NCI-H1930 (cell line): ENCODE results near the gene SURF2.
A peak's percentile ranks its signal among the peaks of the same experiment; 100 is the strongest.
"Not testable (repeated sequence)": the region's sequence is repeated elsewhere in the genome, so short reads cannot be mapped to it uniquely, and the experiment has no call there.

Experiments
- DNase-seq, 2 experiments: peaks; one replicate each; lab custom pipeline; 2025; lab: John Stamatoyannopoulos, UW

The SURF2 gene

GRCh38 chr9:133356391-133357091 lies at the start of gene SURF2, which contains the start of gene SURF1:
Gene SURF2 (plus strand): TSS chr9:133356550. CDS start chr9:133356593, 43 bp downstream.
Gene SURF1 (minus strand): TSS chr9:133356487. CDS start chr9:133356453, 34 bp downstream.
- DNase-seq: peak; percentile 57 to 76

GRCh38 chr9:133307301-133307700 lies 49.0 kb upstream of the SURF2 start:
- DNase-seq: no peak

- DNase-seq: no peak
Observed at GRCh38 chr9:133309608-133310007, 46.7 kb upstream of the SURF2 start.

GRCh38 chr9:133315997-133316396 lies 40.4 kb upstream of the SURF2 start:
- no peak for DNase-seq

- not testable (repeated sequence) for DNase-seq
Observed at GRCh38 chr9:133317551-133317950, 38.8 kb upstream of the SURF2 start.

- DNase-seq: no peak
Observed at GRCh38 chr9:133320421-133320881, 35.9 kb upstream of the SURF2 start.

GRCh38 chr9:133321411-133321935 lies 34.9 kb upstream of the SURF2 start:
- no peak for DNase-seq

GRCh38 chr9:133322701-133323100 lies 33.6 kb upstream of the SURF2 start:
- no peak for DNase-seq

- no peak for DNase-seq
Observed at GRCh38 chr9:133323211-133323610, 33.1 kb upstream of the SURF2 start.

GRCh38 chr9:133323991-133324703 lies 32.2 kb upstream of the SURF2 start:
- no peak for DNase-seq

GRCh38 chr9:133327021-133327420 lies 29.3 kb upstream of the SURF2 start:
- not testable (repeated sequence) for DNase-seq

GRCh38 chr9:133327834-133328484 lies 28.4 kb upstream of the SURF2 start:
- DNase-seq: no peak

- DNase-seq: peak in 1 of 2 experiments; percentile 19
Observed at GRCh38 chr9:133329306-133330156, 26.8 kb upstream of the SURF2 start.

GRCh38 chr9:133331221-133331620 lies 25.1 kb upstream of the SURF2 start:
- DNase-seq: no peak

GRCh38 chr9:133331641-133332380 lies 24.5 kb upstream of the SURF2 start:
- DNase-seq: no peak

GRCh38 chr9:133332381-133332730 lies 24.0 kb upstream of the SURF2 start:
- no peak for DNase-seq

GRCh38 chr9:133333011-133333410 lies 23.3 kb upstream of the SURF2 start:
- no peak for DNase-seq

GRCh38 chr9:133333566-133333965 lies 22.8 kb upstream of the SURF2 start:
- DNase-seq: no peak

GRCh38 chr9:133334161-133334560 lies 22.2 kb upstream of the SURF2 start:
- no peak for DNase-seq

GRCh38 chr9:133334888-133335287 lies 21.5 kb upstream of the SURF2 start:
- not testable (repeated sequence) for DNase-seq
